D721Med (cell line): ENCODE measurements around the gene ADD2.

ENCODE experiments used
- DNase-seq: peaks from one replicate; pipeline ENCODE4 v3.0.0; 2011; ENCODE audit warnings: low spot score; ENCODE audit not compliant: insufficient read length
- FAIRE-seq: peaks from 2 replicates; lab custom pipeline; 2011; peaks lifted over from hg19 to GRCh38; lab: Jason Lieb, UNC
- TF ChIP-seq, protein P1 (sequence below): IDR thresholded peaks from 2 replicates; pipeline ENCODE4 v1.5.1; 2012; ENCODE audit warnings: mild to moderate bottlenecking, control low read depth; ENCODE audit not compliant: insufficient read depth; ENCODE audit errors: missing control alignments

The ADD2 gene

DNA sequence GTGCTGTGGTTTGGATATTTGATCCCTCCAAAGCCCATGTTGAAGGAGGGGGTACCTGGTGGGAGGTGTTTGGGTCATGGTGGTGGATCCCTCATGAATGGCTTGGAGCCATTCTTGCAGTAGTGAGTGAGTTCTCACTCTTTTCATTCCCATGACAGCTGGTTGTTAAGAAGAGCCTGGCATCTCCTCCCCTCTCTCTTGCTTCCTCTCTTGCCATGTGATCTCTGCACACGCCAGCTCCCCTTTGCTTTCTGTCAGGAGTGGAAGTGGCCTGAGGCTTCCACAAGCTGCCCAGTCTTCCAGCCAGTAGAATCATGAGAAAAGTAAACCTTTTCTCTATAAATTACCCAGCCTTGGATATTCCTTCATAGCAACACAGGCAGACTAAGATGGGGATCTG lies 8.6 kb downstream of the ADD2 start:
- no peak for DNase-seq
- TF ChIP-seq, protein P1, sequence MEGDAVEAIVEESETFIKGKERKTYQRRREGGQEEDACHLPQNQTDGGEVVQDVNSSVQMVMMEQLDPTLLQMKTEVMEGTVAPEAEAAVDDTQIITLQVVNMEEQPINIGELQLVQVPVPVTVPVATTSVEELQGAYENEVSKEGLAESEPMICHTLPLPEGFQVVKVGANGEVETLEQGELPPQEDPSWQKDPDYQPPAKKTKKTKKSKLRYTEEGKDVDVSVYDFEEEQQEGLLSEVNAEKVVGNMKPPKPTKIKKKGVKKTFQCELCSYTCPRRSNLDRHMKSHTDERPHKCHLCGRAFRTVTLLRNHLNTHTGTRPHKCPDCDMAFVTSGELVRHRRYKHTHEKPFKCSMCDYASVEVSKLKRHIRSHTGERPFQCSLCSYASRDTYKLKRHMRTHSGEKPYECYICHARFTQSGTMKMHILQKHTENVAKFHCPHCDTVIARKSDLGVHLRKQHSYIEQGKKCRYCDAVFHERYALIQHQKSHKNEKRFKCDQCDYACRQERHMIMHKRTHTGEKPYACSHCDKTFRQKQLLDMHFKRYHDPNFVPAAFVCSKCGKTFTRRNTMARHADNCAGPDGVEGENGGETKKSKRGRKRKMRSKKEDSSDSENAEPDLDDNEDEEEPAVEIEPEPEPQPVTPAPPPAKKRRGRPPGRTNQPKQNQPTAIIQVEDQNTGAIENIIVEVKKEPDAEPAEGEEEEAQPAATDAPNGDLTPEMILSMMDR, result no peak
- no peak for FAIRE-seq

DNA sequence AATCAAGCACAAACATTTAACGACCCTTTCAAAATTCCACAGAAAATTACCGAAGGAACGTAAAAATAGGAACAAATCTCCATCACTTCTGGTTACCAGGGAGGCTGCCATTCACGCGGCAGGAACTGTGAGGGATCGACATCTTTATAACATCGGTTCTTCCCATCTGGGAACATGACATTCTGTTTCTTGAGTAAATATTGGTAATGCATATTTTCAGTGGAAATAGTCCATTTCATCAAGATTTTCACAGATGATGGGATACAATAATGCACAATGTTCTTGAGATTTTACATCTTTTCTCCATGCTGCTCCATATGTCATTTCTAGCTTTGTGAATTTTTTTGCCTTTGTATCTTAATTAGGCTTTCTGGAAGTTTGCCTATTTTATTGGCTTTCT lies 10.0 kb downstream of the ADD2 start:
- DNase-seq (no peak), FAIRE-seq (no peak)
- TF ChIP-seq, protein P1, result no peak

DNA sequence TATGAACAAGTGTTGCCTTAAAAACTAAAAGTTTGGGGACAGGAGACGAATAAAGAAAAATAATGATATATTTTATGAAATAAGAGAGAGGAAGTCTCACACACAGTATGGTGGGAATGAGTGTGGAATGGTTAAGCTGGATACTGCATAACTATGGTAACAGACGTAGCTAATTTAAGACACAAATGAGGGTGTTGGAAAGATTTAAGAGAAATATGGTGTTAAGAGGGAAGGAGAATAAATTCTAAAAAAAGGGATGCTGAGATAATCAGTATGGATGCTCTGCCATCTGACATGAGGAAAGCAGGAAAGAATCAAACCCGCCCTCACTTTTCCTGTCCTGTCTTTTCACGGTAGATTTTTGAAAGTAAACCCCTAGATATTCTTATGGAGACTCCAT lies 10.6 kb downstream of the ADD2 start:
- DNase-seq (no peak), FAIRE-seq (no peak)
- TF ChIP-seq, protein P1, result no peak

DNA sequence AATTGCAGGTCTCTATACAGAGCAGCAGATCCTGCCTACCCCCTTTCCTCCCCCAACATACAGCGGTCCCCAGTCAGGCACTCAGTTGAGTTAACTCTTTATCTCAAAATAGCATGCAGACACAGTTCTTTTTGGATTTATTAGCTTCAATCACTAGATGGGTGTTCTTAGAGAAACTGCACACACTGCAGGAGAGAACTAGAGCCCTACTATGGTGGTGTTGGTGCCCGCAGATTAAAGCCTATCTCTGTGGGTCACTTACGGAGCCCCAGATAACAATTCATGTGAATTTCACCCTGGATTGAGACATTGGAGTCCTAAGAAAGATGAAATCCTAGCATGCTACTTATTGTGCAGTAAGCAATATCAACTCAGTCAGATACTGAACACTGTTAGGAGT lies 11.9 kb downstream of the ADD2 start:
- FAIRE-seq (no peak), DNase-seq (no peak)

DNA sequence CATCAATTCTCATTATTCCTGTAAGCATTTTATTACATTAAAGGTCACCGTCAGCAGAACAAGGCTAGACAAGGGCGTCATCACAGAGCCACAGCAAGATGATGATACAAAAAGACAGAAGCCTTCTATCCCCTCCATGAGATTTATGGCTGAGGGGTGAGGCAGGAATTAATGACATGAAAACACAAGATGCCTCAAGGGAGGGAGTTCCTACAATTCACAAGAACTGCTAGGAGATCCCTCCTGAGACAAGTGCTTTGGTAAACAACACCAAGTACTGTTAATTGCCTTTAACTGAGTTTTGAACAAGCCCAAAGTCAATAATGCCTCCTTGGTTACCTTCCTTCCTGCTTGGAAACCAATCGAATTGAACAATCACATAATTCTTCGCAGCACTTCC lies 14.1 kb downstream of the ADD2 start:
- TF ChIP-seq, protein P1, result no peak
- no peak for FAIRE-seq
- no peak for DNase-seq

More for the DNA sequence above, 11.9 kb downstream of the ADD2 start:
- TF ChIP-seq, protein P1, result no peak

DNA sequence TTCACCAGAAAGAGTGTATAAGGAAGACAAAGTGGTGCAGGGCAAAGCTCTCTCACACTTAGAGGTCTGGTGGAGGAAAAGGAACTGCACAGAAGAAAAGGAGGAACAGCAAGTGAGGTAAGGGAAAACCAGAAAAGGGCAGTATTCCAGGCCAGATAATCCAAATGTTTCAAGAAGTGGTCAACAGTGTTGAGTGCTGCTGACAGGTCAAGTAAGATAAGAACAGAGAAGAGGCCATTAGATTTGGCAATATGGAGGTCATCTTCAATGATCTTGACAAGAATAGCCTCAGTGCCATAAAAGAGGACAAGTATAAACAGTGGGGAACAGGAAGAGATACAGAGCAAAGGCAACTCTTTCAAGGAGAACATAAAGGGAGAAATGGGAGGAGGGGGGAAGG lies 15.0 kb downstream of the ADD2 start:
- DNase-seq (no peak), FAIRE-seq (no peak)
- TF ChIP-seq, protein P1, result no peak

DNA sequence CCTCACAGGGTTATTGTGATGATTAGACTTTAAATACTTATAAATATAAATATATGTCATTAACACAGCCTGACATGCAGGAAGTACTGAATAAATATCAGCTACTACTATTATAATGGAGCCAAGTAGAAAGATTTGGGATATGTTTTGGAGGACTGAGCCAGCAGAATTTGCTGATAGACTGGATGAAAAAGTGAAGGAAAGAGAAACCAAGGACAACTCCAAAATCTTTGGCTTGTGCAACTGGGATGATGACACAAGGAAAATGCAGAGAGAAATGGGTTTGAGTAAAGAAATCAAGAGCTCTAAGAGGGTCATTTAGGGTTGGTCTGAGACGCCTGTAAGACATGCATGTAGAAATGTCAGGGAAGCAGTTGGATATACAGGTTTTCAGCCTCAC lies 15.6 kb downstream of the ADD2 start:
- no peak for FAIRE-seq
- TF ChIP-seq, protein P1, result no peak
- DNase-seq, result no peak
